HepG2 (cell line): ENCODE measurements around the gene SYNJ2. TPM values are rescaled to one million over a fixed set of nuclear protein-coding genes. Genes with fewer than 3 reads are reported as not detected.

Experiments
- CEBPZ ChIP-seq: IDR thresholded peaks from 2 replicates; pipeline ENCODE4 v1.6.1; 2012; ENCODE audit warnings: low read length, improper control_type of control experiment
- NAIF1 ChIP-seq: sonication (generic); formaldehyde crosslinking; IDR thresholded peaks from 2 replicates; pipeline ENCODE4 v1.5.0; 2020; ENCODE audit warnings: mild to moderate bottlenecking, missing genetic modification reagents, borderline replicate concordance
- SRF ChIP-seq: IDR thresholded peaks from 2 replicates; pipeline ENCODE4 v1.6.1; 2011; ENCODE audit warnings: mild to moderate bottlenecking, low read depth, low read length, moderate library complexity
- STAT5B ChIP-seq: sonication (generic); formaldehyde crosslinking; IDR thresholded peaks from 2 replicates; pipeline ENCODE4 v1.4.0; 2020; ENCODE audit warnings: missing genetic modification reagents
- ZBTB34 ChIP-seq: sonication (generic); formaldehyde crosslinking; IDR thresholded peaks from 2 replicates; pipeline ENCODE4 v1.8.0; 2022; ENCODE audit warnings: mild to moderate bottlenecking, missing genetic modification reagents
- ZHX2 ChIP-seq, 2 experiments: sonication (generic) in 1 of 2; formaldehyde crosslinking in 1 of 2; IDR thresholded peaks; 2 replicates each; pipeline versions ENCODE4 v1.6.1 to v1.9.0; 2014 to 2022; ENCODE audit warnings: antibody characterized with exemption in 1 of 2, borderline replicate concordance in 1 of 2, inconsistent platforms in 1 of 2, low read depth in 1 of 2, missing genetic modification reagents in 1 of 2
- ZNF891 ChIP-seq: sonication (generic); formaldehyde crosslinking; IDR thresholded peaks from 2 replicates; pipeline ENCODE4 v1.5.0; 2020; ENCODE audit warnings: mild to moderate bottlenecking, missing genetic modification reagents
- ZSCAN22 ChIP-seq: sonication (generic); formaldehyde crosslinking; IDR thresholded peaks from 2 replicates; pipeline ENCODE4 v1.4.0; 2020; ENCODE audit warnings: mild to moderate bottlenecking, missing genetic modification reagents
- polyA plus RNA-seq, 8 experiments: library from polyadenylated mRNA; depleted of rRNA in 3 of 8; stranded (reverse) in 7 of 8; unstranded in 1 of 8; fragments of >200 nt; fragmentation: Illumina TruSeq in 4 of 8; extraction: Trizol in 4 of 8; gene quantifications; 2 replicates each; pipeline versions ENCODE4 v1.2.1 to v1.2.3, GENCODE V29; 2011 to 2016; ENCODE audit warnings: low read depth in 4 of 8, missing spikeins in 1 of 8, mixed read lengths in 1 of 8; ENCODE audit not compliant: insufficient read depth in 1 of 8
- total RNA-seq, 5 experiments: library from RNA; depleted of rRNA; stranded (reverse); fragments of >200 nt; fragmentation: Illumina TruSeq; extraction: Trizol; gene quantifications; 2 replicates each; pipeline ENCODE4 v1.2.3, GENCODE V29; 2016; ENCODE audit warnings: low read depth in 1 of 5
- TF ChIP-seq, protein P1 (sequence below): sonication (generic); formaldehyde crosslinking; IDR thresholded peaks from 2 replicates; pipeline ENCODE4 v1.5.0; 2020; ENCODE audit warnings: missing genetic modification reagents
- TF ChIP-seq, protein P2 (sequence below): IDR thresholded peaks from 2 replicates; pipeline ENCODE4 v1.6.1; 2016; ENCODE audit warnings: low read depth, missing genetic modification reagents, missing compliant biosample characterization
- TF ChIP-seq, protein P3 (sequence below): IDR thresholded peaks from 2 replicates; pipeline ENCODE4 v1.6.1; 2012; ENCODE audit warnings: inconsistent platforms

SYNJ2 gene
- total and polyA plus RNA-seq, 2 of the 13 experiments (the other 11 are each of a cell fraction or from before 2014, with no cell fraction given), result 39.1 to 57.6 TPM

GRCh38 chr6:157982102-157982562 lies 469 bp downstream of the SYNJ2 start (continued):
- TF ChIP-seq, protein P1, sequence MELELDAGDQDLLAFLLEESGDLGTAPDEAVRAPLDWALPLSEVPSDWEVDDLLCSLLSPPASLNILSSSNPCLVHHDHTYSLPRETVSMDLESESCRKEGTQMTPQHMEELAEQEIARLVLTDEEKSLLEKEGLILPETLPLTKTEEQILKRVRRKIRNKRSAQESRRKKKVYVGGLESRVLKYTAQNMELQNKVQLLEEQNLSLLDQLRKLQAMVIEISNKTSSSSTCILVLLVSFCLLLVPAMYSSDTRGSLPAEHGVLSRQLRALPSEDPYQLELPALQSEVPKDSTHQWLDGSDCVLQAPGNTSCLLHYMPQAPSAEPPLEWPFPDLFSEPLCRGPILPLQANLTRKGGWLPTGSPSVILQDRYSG, result no peak
- no peak; the same call in 1 of the 2 replicates for TF ChIP-seq ZNF891 (CRISPR knock-in tag)
- TF ChIP-seq ZHX2 (IDR thresholded peaks at IDR 0.05; ENCODE audit: low read depth), result no peak
- no peak for TF ChIP-seq ZHX2 (CRISPR knock-in tag; IDR thresholded peaks at IDR 0.05; ENCODE audit: borderline replicate concordance)
- no peak for TF ChIP-seq CEBPZ
- no peak for TF ChIP-seq STAT5B (CRISPR knock-in tag)
- TF ChIP-seq, protein P2, sequence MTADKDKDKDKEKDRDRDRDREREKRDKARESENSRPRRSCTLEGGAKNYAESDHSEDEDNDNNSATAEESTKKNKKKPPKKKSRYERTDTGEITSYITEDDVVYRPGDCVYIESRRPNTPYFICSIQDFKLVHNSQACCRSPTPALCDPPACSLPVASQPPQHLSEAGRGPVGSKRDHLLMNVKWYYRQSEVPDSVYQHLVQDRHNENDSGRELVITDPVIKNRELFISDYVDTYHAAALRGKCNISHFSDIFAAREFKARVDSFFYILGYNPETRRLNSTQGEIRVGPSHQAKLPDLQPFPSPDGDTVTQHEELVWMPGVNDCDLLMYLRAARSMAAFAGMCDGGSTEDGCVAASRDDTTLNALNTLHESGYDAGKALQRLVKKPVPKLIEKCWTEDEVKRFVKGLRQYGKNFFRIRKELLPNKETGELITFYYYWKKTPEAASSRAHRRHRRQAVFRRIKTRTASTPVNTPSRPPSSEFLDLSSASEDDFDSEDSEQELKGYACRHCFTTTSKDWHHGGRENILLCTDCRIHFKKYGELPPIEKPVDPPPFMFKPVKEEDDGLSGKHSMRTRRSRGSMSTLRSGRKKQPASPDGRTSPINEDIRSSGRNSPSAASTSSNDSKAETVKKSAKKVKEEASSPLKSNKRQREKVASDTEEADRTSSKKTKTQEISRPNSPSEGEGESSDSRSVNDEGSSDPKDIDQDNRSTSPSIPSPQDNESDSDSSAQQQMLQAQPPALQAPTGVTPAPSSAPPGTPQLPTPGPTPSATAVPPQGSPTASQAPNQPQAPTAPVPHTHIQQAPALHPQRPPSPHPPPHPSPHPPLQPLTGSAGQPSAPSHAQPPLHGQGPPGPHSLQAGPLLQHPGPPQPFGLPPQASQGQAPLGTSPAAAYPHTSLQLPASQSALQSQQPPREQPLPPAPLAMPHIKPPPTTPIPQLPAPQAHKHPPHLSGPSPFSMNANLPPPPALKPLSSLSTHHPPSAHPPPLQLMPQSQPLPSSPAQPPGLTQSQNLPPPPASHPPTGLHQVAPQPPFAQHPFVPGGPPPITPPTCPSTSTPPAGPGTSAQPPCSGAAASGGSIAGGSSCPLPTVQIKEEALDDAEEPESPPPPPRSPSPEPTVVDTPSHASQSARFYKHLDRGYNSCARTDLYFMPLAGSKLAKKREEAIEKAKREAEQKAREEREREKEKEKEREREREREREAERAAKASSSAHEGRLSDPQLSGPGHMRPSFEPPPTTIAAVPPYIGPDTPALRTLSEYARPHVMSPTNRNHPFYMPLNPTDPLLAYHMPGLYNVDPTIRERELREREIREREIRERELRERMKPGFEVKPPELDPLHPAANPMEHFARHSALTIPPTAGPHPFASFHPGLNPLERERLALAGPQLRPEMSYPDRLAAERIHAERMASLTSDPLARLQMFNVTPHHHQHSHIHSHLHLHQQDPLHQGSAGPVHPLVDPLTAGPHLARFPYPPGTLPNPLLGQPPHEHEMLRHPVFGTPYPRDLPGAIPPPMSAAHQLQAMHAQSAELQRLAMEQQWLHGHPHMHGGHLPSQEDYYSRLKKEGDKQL (CRISPR knock-in tag), result no peak
- TF ChIP-seq SRF, result no peak
- TF ChIP-seq ZSCAN22 (CRISPR knock-in tag), result no peak
- no peak for TF ChIP-seq NAIF1 (CRISPR knock-in tag)
- TF ChIP-seq, protein P3, sequence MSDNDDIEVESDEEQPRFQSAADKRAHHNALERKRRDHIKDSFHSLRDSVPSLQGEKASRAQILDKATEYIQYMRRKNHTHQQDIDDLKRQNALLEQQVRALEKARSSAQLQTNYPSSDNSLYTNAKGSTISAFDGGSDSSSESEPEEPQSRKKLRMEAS, result no peak
- TF ChIP-seq ZBTB34, result no peak
